Measurements from ENCODE around the gene EML6.

EML6 gene

GRCh38 chr2:55003706-55004639 is 280.5 kb downstream of the EML6 start:
- no peak overlapping the region for H3K9ac ChIP-seq (ENCODE audit: insufficient read length)

GRCh38 chr2:55006306-55006705 is 282.8 kb downstream of the EML6 start:
- no peak for DNase-seq (ENCODE audit: low read depth, low spot score)
- Histone ChIP-seq H3K9ac (ENCODE audit: insufficient read length) (no peak overlapping the region), H3K36me3 (ENCODE audit: insufficient read depth, low read length) (no peaks in the 10 kb centered on the region), H3K27ac (peak overlapping the region; percentile 29; the same call in 1 of the 2 replicates), H3K4me3 (no peak overlapping the region), H3K9me3 (ENCODE audit: low read depth, low read length) (no peaks in the 10 kb centered on the region)
- TF ChIP-seq POLR2AphosphoS5 (IDR thresholded peaks at IDR 0.05; ENCODE audit: borderline replicate concordance, low read depth, low read length) (no peak), EZH2 (IDR thresholded peaks at IDR 0.05) (no peak), FOXP2 (optimal IDR thresholded peaks at IDR 0.05; ENCODE audit: control extremely low read depth, extremely low read length, insufficient read depth) (no peak)

More at GRCh38 chr2:55003706-55004639, 280.5 kb downstream of the EML6 start:
- TF ChIP-seq POLR2AphosphoS5 (IDR thresholded peaks at IDR 0.05; ENCODE audit: borderline replicate concordance, low read depth, low read length) = no peak
- TF ChIP-seq EZH2 (IDR thresholded peaks at IDR 0.05) = no peak
- Histone ChIP-seq H3K36me3 (ENCODE audit: insufficient read depth, low read length) (no peaks in the 10 kb centered on the region), H3K4me3 (no peak overlapping the region), H3K27ac (no peak overlapping the region), H3K9me3 (ENCODE audit: low read depth, low read length) (no peaks in the 10 kb centered on the region)
- DNase-seq (ENCODE audit: low read depth, low spot score) = no peak

- H3K4me3 ChIP-seq = peak overlapping the region; percentile 66
- H3K36me3 ChIP-seq (ENCODE audit: insufficient read depth, low read length) = no peaks in the 10 kb centered on the region
- TF ChIP-seq EZH2 (IDR thresholded peaks at IDR 0.05) (no peak), POLR2AphosphoS5 (IDR thresholded peaks at IDR 0.05; ENCODE audit: borderline replicate concordance, low read depth, low read length) (no peak), FOXP2 (optimal IDR thresholded peaks at IDR 0.05; ENCODE audit: control extremely low read depth, extremely low read length, insufficient read depth) (no peak)
- DNase-seq (ENCODE audit: low read depth, low spot score) = no peak
- peak overlapping the region; percentile 38 for H3K9ac ChIP-seq (ENCODE audit: insufficient read length)
- H3K27ac ChIP-seq = peak overlapping the region; percentile 72; the same call in 1 of the 2 replicates
- H3K9me3 ChIP-seq (ENCODE audit: low read depth, low read length) = no peaks in the 10 kb centered on the region
These were observed 286.0 kb downstream of the EML6 start for GRCh38 chr2:55009277-55010060.

GRCh38 chr2:55010149-55010591 is 286.7 kb downstream of the EML6 start:
- peak overlapping the region; percentile 72; the same call in 1 of the 2 replicates for H3K27ac ChIP-seq
- H3K9ac ChIP-seq (ENCODE audit: insufficient read length) = peak overlapping the region; percentile 51
- H3K36me3 ChIP-seq (ENCODE audit: insufficient read depth, low read length) = no peaks in the 10 kb centered on the region
- no peak for DNase-seq (ENCODE audit: low read depth, low spot score)
- H3K4me3 ChIP-seq = peak overlapping the region; percentile 66
- H3K9me3 ChIP-seq (ENCODE audit: low read depth, low read length) = no peaks in the 10 kb centered on the region
- TF ChIP-seq EZH2 (IDR thresholded peaks at IDR 0.05) = no peak
- TF ChIP-seq FOXP2 (optimal IDR thresholded peaks at IDR 0.05; ENCODE audit: control extremely low read depth, extremely low read length, insufficient read depth) = no peak

GRCh38 chr2:55010915-55011314 is 287.5 kb downstream of the EML6 start:
- H3K9ac ChIP-seq (ENCODE audit: insufficient read length) = peak overlapping the region; percentile 51
- H3K9me3 ChIP-seq (ENCODE audit: low read depth, low read length) = no peaks in the 10 kb centered on the region
- no peak for TF ChIP-seq FOXP2 (optimal IDR thresholded peaks at IDR 0.05; ENCODE audit: control extremely low read depth, extremely low read length, insufficient read depth)
- no peak for TF ChIP-seq EZH2 (IDR thresholded peaks at IDR 0.05)
- TF ChIP-seq POLR2AphosphoS5 (IDR thresholded peaks at IDR 0.05; ENCODE audit: borderline replicate concordance, low read depth, low read length) = no peak
- DNase-seq (ENCODE audit: low read depth, low spot score) = no peak
- peak overlapping the region; percentile 72; the same call in 1 of the 2 replicates for H3K27ac ChIP-seq
- H3K36me3 ChIP-seq (ENCODE audit: insufficient read depth, low read length) = no peaks in the 10 kb centered on the region
- H3K4me3 ChIP-seq = peak overlapping the region; percentile 66

GRCh38 chr2:55011831-55012671 is 288.6 kb downstream of the EML6 start:
- H3K9ac ChIP-seq (ENCODE audit: insufficient read length) = peak overlapping the region; percentile 46
- TF ChIP-seq FOXP2 (optimal IDR thresholded peaks at IDR 0.05; ENCODE audit: control extremely low read depth, extremely low read length, insufficient read depth) = no peak
- H3K9me3 ChIP-seq (ENCODE audit: low read depth, low read length) = no peaks in the 10 kb centered on the region
- H3K4me3 ChIP-seq = peak overlapping the region; percentile 66
- peak overlapping the region; percentile 63 for H3K27ac ChIP-seq
- H3K36me3 ChIP-seq (ENCODE audit: insufficient read depth, low read length) = no peaks in the 10 kb centered on the region
- DNase-seq (ENCODE audit: low read depth, low spot score) = no peak

- no peak for TF ChIP-seq FOXP2 (optimal IDR thresholded peaks at IDR 0.05; ENCODE audit: control extremely low read depth, extremely low read length, insufficient read depth)
- TF ChIP-seq EZH2 (IDR thresholded peaks at IDR 0.05) = no peak
- no peak for TF ChIP-seq POLR2AphosphoS5 (IDR thresholded peaks at IDR 0.05; ENCODE audit: borderline replicate concordance, low read depth, low read length)
- H3K4me3 ChIP-seq = peak overlapping the region; percentile 66
- peak overlapping the region; percentile 46 for H3K9ac ChIP-seq (ENCODE audit: insufficient read length)
- no peak for DNase-seq (ENCODE audit: low read depth, low spot score)
- peak overlapping the region; percentile 63 for H3K27ac ChIP-seq
- H3K36me3 ChIP-seq (ENCODE audit: insufficient read depth, low read length) = peaks cover 7% of the 10 kb centered on the region
- H3K9me3 ChIP-seq (ENCODE audit: low read depth, low read length) = no peaks in the 10 kb centered on the region; the same call in 1 of the 2 replicates
These were observed 289.4 kb downstream of the EML6 start for GRCh38 chr2:55012672-55013484.

Data from SK-N-MC (cell line).